GM13976 (cell line): Measurements from ENCODE around the gene MRRF.

Source experiments
- DNase-seq: peaks from one replicate; pipeline ENCODE4 v3.0.0; 2012; ENCODE audit warnings: low spot score
- CTCF ChIP-seq: IDR thresholded peaks from 2 replicates; pipeline ENCODE4 v1.5.1; 2012; ENCODE audit warnings: borderline replicate concordance, mild to moderate bottlenecking; ENCODE audit not compliant: insufficient read depth; ENCODE audit errors: extremely low read depth, missing control alignments, control extremely low read depth
- in situ Hi-C: fragments of 300-500 bp; cut with MboI; formaldehyde crosslinking; loops from one replicate; pipeline ENCODE4 v1.12.0; 2022; ENCODE audit warnings: low sequenced_read_pairs, mixed read lengths, inconsistent platforms; ENCODE audit not compliant: unreplicated experiment

The MRRF gene

GRCh38 chr9:122338994-122339393 is 74.3 kb downstream of the MRRF start:
- in situ Hi-C loops, result no loop called here
- no peak for DNase-seq
- TF ChIP-seq CTCF, result no peak

- no peak for TF ChIP-seq CTCF
- in situ Hi-C loops, result no loop called here
- DNase-seq, result no peak
Measured at GRCh38 chr9:122339579-122339978, 74.9 kb downstream of the MRRF start.

- no peak for DNase-seq
- no peak for TF ChIP-seq CTCF
- in situ Hi-C loops, result no loop called here
Measured at GRCh38 chr9:122340161-122340560, 75.5 kb downstream of the MRRF start.

GRCh38 chr9:122342323-122343050 is 77.8 kb downstream of the MRRF start:
- no peak for DNase-seq
- in situ Hi-C loops, result no loop called here
- no peak for TF ChIP-seq CTCF

- DNase-seq, result no peak
- in situ Hi-C loops, result loop anchor here (5.0 kb wide), 1 partner anchor 224 kb away; no protein-coding TSS in a partner anchor
- TF ChIP-seq CTCF, result no peak
Measured at GRCh38 chr9:122346478-122347347, 82.0 kb downstream of the MRRF start.

GRCh38 chr9:122347348-122348287 is 82.9 kb downstream of the MRRF start:
- in situ Hi-C loops, result loop anchor here (5.0 kb wide), 1 partner anchor 225 kb away; no protein-coding TSS in a partner anchor
- no peak for TF ChIP-seq CTCF
- DNase-seq, result no peak
